NCI-H524 treated with DMSO at 0.1 percent for 48 hours (cell line): ENCODE measurements around the gene FBN3.

Experiments
- DNase-seq: peaks from one replicate; lab custom pipeline; 2025; lab: John Stamatoyannopoulos, UW

Gene FBN3

GRCh38 chr19:8148410-8149260 lies 757 bp downstream of the FBN3 start:
- DNase-seq, result no peak

GRCh38 chr19:8148088-8148409 lies 1.3 kb downstream of the FBN3 start:
- DNase-seq, result no peak

GRCh38 chr19:8147582-8147978 lies 1.8 kb downstream of the FBN3 start:
- DNase-seq, result no peak

GRCh38 chr19:8146877-8147581 lies 2.4 kb downstream of the FBN3 start:
- DNase-seq, result no peak

- no peak for DNase-seq
These were observed 5.0 kb downstream of the FBN3 start for GRCh38 chr19:8144273-8144995.

- DNase-seq, result no peak
These were observed 6.4 kb downstream of the FBN3 start for GRCh38 chr19:8143041-8143440.

GRCh38 chr19:8142513-8142900 lies 6.9 kb downstream of the FBN3 start:
- no peak for DNase-seq

GRCh38 chr19:8141726-8142512 lies 7.5 kb downstream of the FBN3 start:
- DNase-seq, result no peak

GRCh38 chr19:8138201-8138600 lies 11.2 kb downstream of the FBN3 start:
- no peak for DNase-seq

GRCh38 chr19:8137425-8137824 lies 12.0 kb downstream of the FBN3 start:
- no peak for DNase-seq

GRCh38 chr19:8135946-8136618 lies 13.3 kb downstream of the FBN3 start:
- no peak for DNase-seq

GRCh38 chr19:8132858-8133458 lies 16.4 kb downstream of the FBN3 start:
- DNase-seq, result no peak

GRCh38 chr19:8131517-8131916 lies 17.9 kb downstream of the FBN3 start:
- no peak for DNase-seq

- DNase-seq, result no peak
These were observed 20.3 kb downstream of the FBN3 start for GRCh38 chr19:8129061-8129618.

- no peak for DNase-seq
These were observed 20.8 kb downstream of the FBN3 start for GRCh38 chr19:8128551-8128950.

- DNase-seq, result no peak
These were observed 22.1 kb downstream of the FBN3 start for GRCh38 chr19:8127311-8127710.

GRCh38 chr19:8126511-8126910 lies 22.9 kb downstream of the FBN3 start:
- no peak for DNase-seq

- DNase-seq, result no peak
These were observed 23.4 kb downstream of the FBN3 start for GRCh38 chr19:8126008-8126407.

- no peak for DNase-seq
These were observed 25.7 kb downstream of the FBN3 start for GRCh38 chr19:8123683-8124082.

GRCh38 chr19:8120636-8121480 lies 28.5 kb downstream of the FBN3 start:
- no peak for DNase-seq
